ENCODE data around the gene ACAD9.

- TF ChIP-seq RFX5 (IDR thresholded peaks at IDR 0.05; ENCODE audit: low read depth, low read length) (no peak), KLF5 (IDR thresholded peaks at IDR 0.05; ENCODE audit: partially characterized antibody) (no peak), CTCF (IDR thresholded peaks at IDR 0.05 in 2 of 3, conservative IDR thresholded peaks at IDR 0.05 in 1 of 3; ENCODE audit: control insufficient read depth in 2 of 3, extremely low read depth in 1 of 3, insufficient read depth in 1 of 3, low read depth in 3 of 3, low read length in 3 of 3) (no peak), TCF7 (IDR thresholded peaks at IDR 0.05; ENCODE audit: borderline replicate concordance) (no peak), EZH2 (IDR thresholded peaks at IDR 0.05; ENCODE audit: borderline replicate concordance, control insufficient read depth, low read depth, low read length) (no peak), NFXL1 (IDR thresholded peaks at IDR 0.05; ENCODE audit: borderline replicate concordance) (no peak), ZNF274 (IDR thresholded peaks at IDR 0.05; ENCODE audit: insufficient read depth, insufficient read length) (no peak), POLR2A (IDR thresholded peaks at IDR 0.05; ENCODE audit: low read depth, low read length) (no peak), ZBTB40 (IDR thresholded peaks at IDR 0.05; ENCODE audit: borderline replicate concordance) (no peak), USF2 (IDR thresholded peaks at IDR 0.05; ENCODE audit: borderline replicate concordance, low read depth, low read length) (no peak), ZNF687 (IDR thresholded peaks at IDR 0.05) (no peak), PKNOX1 (IDR thresholded peaks at IDR 0.05) (no peak), POLR2AphosphoS5 (IDR thresholded peaks at IDR 0.05; ENCODE audit: low read length) (no peak)
These were observed 16.6 kb downstream of the ACAD9 start for GRCh38 chr3:128895843-128896697.

Measured in GM12878 (cell line).